GM10248 (cell line): ENCODE measurements around the gene PRKG1.

Experiments used
- CTCF ChIA-PET: fragments of 300-600 bp; sonication (Branson Sonifier 250); formaldehyde crosslinking; extraction: SDS; loops from one replicate; lab custom pipeline; 2021; ENCODE audit warnings: antibody characterized with exemption; lab: Yijun Ruan, JAX
- POLR2A ChIA-PET: fragments of 350-650 bp; sonication (Branson Sonifier 250); formaldehyde crosslinking; extraction: SDS; loops from one replicate; lab custom pipeline; 2020; ENCODE audit warnings: antibody characterized with exemption; lab: Yijun Ruan, JAX
- DNase-seq: peaks from one replicate; pipeline ENCODE4 v3.0.0; 2012; ENCODE audit errors: extremely low spot score
- TF ChIP-seq, protein P1 (sequence below): IDR thresholded peaks from 2 replicates; pipeline ENCODE4 v1.5.1; 2012; ENCODE audit warnings: mild to moderate bottlenecking, low read depth; ENCODE audit errors: extremely low read depth, missing control alignments, control extremely low read depth

The PRKG1 gene

DNA sequence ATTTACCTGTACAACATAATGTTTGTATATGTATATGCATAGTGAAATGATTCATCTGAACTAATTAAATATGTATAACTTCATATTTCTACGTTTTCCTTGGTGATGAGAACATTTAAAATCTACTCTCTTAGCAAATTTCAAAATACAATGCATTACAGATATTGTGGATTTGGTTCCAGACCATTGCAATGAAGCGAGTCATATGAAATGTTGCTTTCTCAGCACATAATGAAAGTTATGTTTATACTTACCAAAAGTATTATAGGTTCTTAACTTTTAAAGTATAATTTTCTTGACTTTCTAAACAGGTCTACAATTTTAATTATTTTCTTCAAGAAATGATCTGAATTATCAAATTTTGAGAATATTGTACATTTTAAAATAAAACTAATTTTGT, 435.9 kb downstream of the PRKG1 start:
- DNase-seq, result no peak
- ChIA-PET CTCF (no interaction called here), POLR2A (no interaction called here)
- TF ChIP-seq, protein P1, sequence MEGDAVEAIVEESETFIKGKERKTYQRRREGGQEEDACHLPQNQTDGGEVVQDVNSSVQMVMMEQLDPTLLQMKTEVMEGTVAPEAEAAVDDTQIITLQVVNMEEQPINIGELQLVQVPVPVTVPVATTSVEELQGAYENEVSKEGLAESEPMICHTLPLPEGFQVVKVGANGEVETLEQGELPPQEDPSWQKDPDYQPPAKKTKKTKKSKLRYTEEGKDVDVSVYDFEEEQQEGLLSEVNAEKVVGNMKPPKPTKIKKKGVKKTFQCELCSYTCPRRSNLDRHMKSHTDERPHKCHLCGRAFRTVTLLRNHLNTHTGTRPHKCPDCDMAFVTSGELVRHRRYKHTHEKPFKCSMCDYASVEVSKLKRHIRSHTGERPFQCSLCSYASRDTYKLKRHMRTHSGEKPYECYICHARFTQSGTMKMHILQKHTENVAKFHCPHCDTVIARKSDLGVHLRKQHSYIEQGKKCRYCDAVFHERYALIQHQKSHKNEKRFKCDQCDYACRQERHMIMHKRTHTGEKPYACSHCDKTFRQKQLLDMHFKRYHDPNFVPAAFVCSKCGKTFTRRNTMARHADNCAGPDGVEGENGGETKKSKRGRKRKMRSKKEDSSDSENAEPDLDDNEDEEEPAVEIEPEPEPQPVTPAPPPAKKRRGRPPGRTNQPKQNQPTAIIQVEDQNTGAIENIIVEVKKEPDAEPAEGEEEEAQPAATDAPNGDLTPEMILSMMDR, result no peak

DNA sequence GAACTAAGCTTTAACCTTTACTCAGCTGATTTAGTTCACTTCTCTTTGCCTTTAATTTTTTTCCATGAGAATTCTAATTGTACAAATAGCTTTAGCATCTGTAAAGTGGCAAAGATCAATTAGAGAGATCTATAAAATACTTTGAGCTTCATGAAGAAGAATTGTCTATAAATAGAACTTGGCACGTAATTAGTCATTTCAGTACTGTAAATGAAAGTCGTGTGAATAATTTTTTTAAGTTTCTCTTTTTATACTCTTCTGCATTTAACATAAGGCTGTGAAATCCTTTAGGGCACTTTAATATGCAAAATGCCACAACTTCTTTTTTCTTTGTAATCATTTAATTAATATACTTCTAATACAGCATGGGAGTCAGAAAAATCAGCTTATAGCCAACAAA, 447.3 kb downstream of the PRKG1 start:
- ChIA-PET POLR2A (no interaction called here), CTCF (interaction anchor here (0.9 kb wide), 1 partner anchor 19 kb away, joined by 3 read pairs; no protein-coding TSS in a partner anchor)
- no peak for DNase-seq
- TF ChIP-seq, protein P1, result no peak

DNA sequence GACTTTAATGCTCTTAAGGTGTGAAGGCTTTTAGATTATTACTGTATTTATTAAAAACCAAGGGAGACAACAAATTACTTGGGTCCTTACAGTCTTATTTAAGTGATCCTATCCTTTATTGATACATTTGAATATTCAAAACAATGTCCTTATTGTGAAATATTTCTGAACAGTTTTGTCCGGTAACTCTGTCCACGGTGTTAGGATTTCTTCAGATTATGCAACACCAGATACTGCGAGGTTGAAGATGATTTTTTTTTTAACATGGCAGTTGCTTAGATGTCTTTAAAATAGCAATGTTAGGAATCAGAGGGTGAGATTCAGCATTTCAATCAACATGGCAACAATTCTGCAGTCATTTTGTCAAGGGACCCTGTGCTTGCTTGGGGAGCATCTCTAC, 448.6 kb downstream of the PRKG1 start:
- CTCF ChIA-PET, result no interaction called here
- POLR2A ChIA-PET, result no interaction called here
- DNase-seq, result no peak
- TF ChIP-seq, protein P1, result no peak

DNA sequence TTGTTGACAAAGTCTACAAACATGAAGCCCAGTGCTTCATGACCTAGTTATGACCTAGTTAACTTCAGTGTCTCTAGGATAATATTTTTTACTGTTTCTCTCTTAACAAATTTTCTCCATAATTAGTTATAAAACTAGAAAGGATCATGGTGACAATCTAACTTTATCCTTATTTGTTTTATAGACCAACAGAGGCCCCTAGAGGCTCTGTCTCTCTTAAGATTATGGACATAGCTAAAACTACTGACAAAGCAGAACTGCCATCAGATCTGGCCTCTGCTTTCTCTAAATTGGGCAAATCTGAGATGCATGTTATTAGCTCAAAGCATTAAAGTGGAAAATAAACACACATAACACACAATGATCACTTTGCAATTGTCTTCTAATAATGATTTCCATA, 449.2 kb downstream of the PRKG1 start:
- DNase-seq, result no peak
- TF ChIP-seq, protein P1, result no peak
- ChIA-PET CTCF (no interaction called here), POLR2A (no interaction called here)

DNA sequence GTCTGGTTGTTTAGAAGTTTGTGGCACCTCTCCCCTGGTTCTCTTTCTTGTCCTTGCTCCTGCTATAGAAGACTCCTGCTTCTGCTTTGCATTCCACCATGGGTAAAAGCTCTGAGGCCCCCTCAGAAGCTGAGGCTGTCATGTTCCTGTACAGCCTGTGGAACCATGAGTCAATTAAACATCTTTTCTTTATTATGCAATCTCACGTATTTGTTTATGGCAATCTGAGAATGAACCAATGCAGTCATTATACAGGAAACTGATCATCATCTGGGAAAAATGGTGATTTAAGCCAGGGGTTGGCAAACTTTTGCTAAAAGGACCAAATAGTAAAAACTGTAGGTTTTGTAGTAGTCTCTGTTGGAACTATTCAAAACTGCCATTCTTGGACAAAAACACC, 449.8 kb downstream of the PRKG1 start:
- ChIA-PET POLR2A (no interaction called here), CTCF (no interaction called here)
- TF ChIP-seq, protein P1, result no peak
- DNase-seq, result no peak

DNA sequence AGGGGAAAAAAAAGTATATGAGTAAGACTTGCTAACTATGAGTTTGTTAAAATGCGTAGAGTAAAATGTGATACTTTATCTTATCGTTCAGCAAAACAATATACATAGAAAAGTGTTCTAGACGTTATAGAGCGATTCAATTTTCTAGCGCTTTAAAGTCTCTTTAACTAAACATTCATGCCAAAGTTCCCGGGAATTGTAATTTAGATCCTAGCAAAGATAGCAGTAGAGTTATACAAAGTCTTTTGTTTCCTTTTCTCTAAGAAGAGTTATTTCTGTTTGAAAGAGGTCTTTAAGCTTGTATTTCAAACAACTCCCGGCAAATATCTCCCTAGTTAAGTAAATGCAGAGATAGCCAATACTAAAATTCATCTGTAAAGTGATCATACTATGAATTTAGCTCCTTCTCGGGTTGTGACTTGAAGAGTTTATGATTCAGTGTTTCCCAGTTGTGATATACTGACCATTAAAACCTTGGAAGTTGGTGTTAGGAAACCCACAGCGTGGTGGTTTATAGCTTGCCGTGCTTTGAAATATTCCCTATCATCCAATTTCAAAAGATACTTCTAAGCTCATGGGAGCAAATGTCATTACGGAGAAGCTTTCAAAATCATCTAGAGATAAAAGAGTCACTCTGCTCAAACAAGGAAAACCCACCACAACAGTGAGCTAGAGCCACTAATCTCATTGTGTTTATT, 453.4 kb downstream of the PRKG1 start:
- TF ChIP-seq, protein P1, result no peak
- DNase-seq, result no peak
- ChIA-PET POLR2A (no interaction called here), CTCF (no interaction called here)
